Peyer's patch (tissue), 4 donors: ENCODE measurements around the gene FAM20A. TPM values are rescaled to one million over a fixed set of nuclear protein-coding genes. Genes with fewer than 3 reads are reported as not detected.

Experiments used
- DNase-seq, 3 donors: peaks; one replicate each; pipeline ENCODE4 v3.0.0-alpha.2; 2017 to 2019
- H3K27ac ChIP-seq, 4 donors: fragments of 200-600 bp; sonication (generic); one replicate each; pipeline ENCODE4 v1.5.1; 2016 to 2019
- H3K27me3 ChIP-seq, 2 donors: fragments of 200-600 bp; sonication (generic); one replicate each; pipeline ENCODE4 v1.5.1; 2019
- H3K36me3 ChIP-seq, 3 donors: fragments of 200-600 bp; sonication (generic); one replicate each; pipeline ENCODE4 v1.5.1; 2016 to 2019
- H3K4me1 ChIP-seq, 4 donors: fragments of 200-600 bp; sonication (generic); one replicate each; pipeline ENCODE4 v1.5.1; 2016 to 2019
- H3K4me3 ChIP-seq, 4 donors: fragments of 200-600 bp; sonication (generic); 1 replicate in 3 of 4; 2 replicates in 1 of 4; pipeline ENCODE4 v1.5.1; 2016 to 2019; ENCODE audit warnings: mild to moderate bottlenecking in 1 of 4
- H3K9me3 ChIP-seq, 4 donors: fragments of 200-600 bp; sonication (generic); one replicate each; pipeline ENCODE4 v1.5.1; 2016 to 2019; ENCODE audit warnings: mild to moderate bottlenecking in 1 of 4
- CTCF ChIP-seq, 6 experiments: fragments of 450-650 bp in 4 of 6; fragments of 200-600 bp in 2 of 6; sonication (generic) in 1 of 6; IDR thresholded peaks; one replicate each; pipeline ENCODE4 v1.5.1; 2017 to 2019; ENCODE audit warnings: antibody characterized with exemption in 6 of 6, mild to moderate bottlenecking in 3 of 6, moderate library complexity in 1 of 6
- POLR2A ChIP-seq, 2 donors: fragments of 450-650 bp; IDR thresholded peaks; one replicate each; pipeline ENCODE4 v1.5.1; 2017; ENCODE audit warnings: antibody characterized with exemption in 2 of 2, mild to moderate bottlenecking in 2 of 2, moderate library complexity in 2 of 2
- total RNA-seq, 4 donors: library from RNA; depleted of rRNA; stranded (reverse); fragments of >200 nt; gene quantifications; one replicate each; pipeline ENCODE4 v1.1.0, GENCODE V29; 2016

The FAM20A gene
- total RNA-seq, 4 donors from 2014 or later, result 2.4 to 3.5 (median 2.5) TPM; not detected in 1

- Histone ChIP-seq H3K9me3 (no peaks in the 10 kb centered on the region), H3K36me3 (peaks cover 0 to 6% (median 0%) of the 10 kb centered on the region in 3 donors), H3K27me3 (no peaks in the 10 kb centered on the region), H3K4me1 (no peaks in the 10 kb centered on the region), H3K4me3 (no peak overlapping the region), H3K27ac (no peak overlapping the region)
- no peak for TF ChIP-seq POLR2A (IDR thresholded peaks at IDR 0.05)
- TF ChIP-seq CTCF (IDR thresholded peaks at IDR 0.05), result no peak
- no peak for DNase-seq
These were observed 56.9 kb downstream of the FAM20A start for GRCh38 chr17:68544111-68544915.

- DNase-seq, result no peak
- Histone ChIP-seq H3K4me3 (no peak overlapping the region), H3K27me3 (no peaks in the 10 kb centered on the region), H3K27ac (no peak overlapping the region), H3K36me3 (peaks cover 0 to 7% (median 0%) of the 10 kb centered on the region in 3 donors), H3K4me1 (no peaks in the 10 kb centered on the region), H3K9me3 (no peaks in the 10 kb centered on the region)
- TF ChIP-seq CTCF (IDR thresholded peaks at IDR 0.05), result no peak
- no peak for TF ChIP-seq POLR2A (IDR thresholded peaks at IDR 0.05)
These were observed 58.3 kb downstream of the FAM20A start for GRCh38 chr17:68542698-68543463.

GRCh38 chr17:68541816-68542215, 59.4 kb downstream of the FAM20A start:
- TF ChIP-seq POLR2A (IDR thresholded peaks at IDR 0.05) (no peak), CTCF (IDR thresholded peaks at IDR 0.05) (no peak)
- Histone ChIP-seq H3K36me3 (peaks cover 0 to 18% (median 0%) of the 10 kb centered on the region in 3 donors), H3K4me1 (no peaks in the 10 kb centered on the region), H3K27me3 (no peaks in the 10 kb centered on the region), H3K27ac (no peak overlapping the region), H3K9me3 (no peaks in the 10 kb centered on the region), H3K4me3 (no peak overlapping the region)
- no peak for DNase-seq

GRCh38 chr17:68540981-68541380, 60.2 kb downstream of the FAM20A start:
- TF ChIP-seq CTCF (IDR thresholded peaks at IDR 0.05), result no peak
- TF ChIP-seq POLR2A (IDR thresholded peaks at IDR 0.05), result no peak
- no peak for DNase-seq

GRCh38 chr17:68539548-68540467, 61.4 kb downstream of the FAM20A start:
- no peaks in the 10 kb centered on the region for H3K27me3 ChIP-seq
- no peaks in the 10 kb centered on the region for H3K9me3 ChIP-seq
- no peak overlapping the region for H3K4me3 ChIP-seq
- no peak overlapping the region for H3K27ac ChIP-seq
- TF ChIP-seq POLR2A (IDR thresholded peaks at IDR 0.05) (no peak), CTCF (IDR thresholded peaks at IDR 0.05) (peak in 2 of 6 experiments; percentile 14 to 31)
- no peak for DNase-seq
- no peaks in the 10 kb centered on the region for H3K4me1 ChIP-seq
- H3K36me3 ChIP-seq, result peaks cover 0 to 31% (median 0%) of the 10 kb centered on the region in 3 donors

More at GRCh38 chr17:68540981-68541380, 60.2 kb downstream of the FAM20A start:
- no peak overlapping the region for H3K4me3 ChIP-seq
- H3K4me1 ChIP-seq, result no peaks in the 10 kb centered on the region
- H3K9me3 ChIP-seq, result no peaks in the 10 kb centered on the region
- H3K36me3 ChIP-seq, result peaks cover 0 to 24% (median 0%) of the 10 kb centered on the region in 3 donors
- H3K27ac ChIP-seq, result no peak overlapping the region
- no peaks in the 10 kb centered on the region for H3K27me3 ChIP-seq
